Measurements from ENCODE around the gene DDX6. TPM values are rescaled to one million over a fixed set of nuclear protein-coding genes. Genes with fewer than 3 reads are reported as not detected.
A peak's percentile ranks its signal among the peaks of the same experiment; 100 is the strongest.

The DDX6 gene
- total and polyA plus RNA-seq, 12 donors, result 17.1 to 179 (median 132) TPM

GRCh38 chr11:118703563-118704106 is 87.3 kb downstream of the DDX6 start:
- WGBS, 2 donors, result 94 to 95% methylated on average over 5 of the region's 5 CpGs
- ATAC-seq (peak in 3 of 8 donors; percentile 42 to 57 (median 53)), DNase-seq (peak in 1 of 2 donors; percentile 33)
- H3K36me3 ChIP-seq, result no peaks in the 10 kb centered on the region
- H3K27ac ChIP-seq, result no peak overlapping the region
- no peak overlapping the region for H3K4me3 ChIP-seq
- intact Hi-C loops (cut with DNase I), result no loop called here
- peaks cover 0 to 27% (median 0%) of the 10 kb centered on the region in 9 donors for H3K4me1 ChIP-seq
- no peak for TF ChIP-seq CTCF (IDR thresholded peaks at IDR 0.05)
- no peaks in the 10 kb centered on the region for H3K27me3 ChIP-seq
- H3K9me3 ChIP-seq, result peaks cover 0 to 12% (median 0%) of the 10 kb centered on the region in 11 donors

- ATAC-seq (no peak), DNase-seq (no peak)
- WGBS, 2 donors, result 82 to 83% methylated on average over 7 of the region's 7 CpGs
- Histone ChIP-seq H3K4me3 (no peak overlapping the region), H3K27ac (peak overlapping the region in 1 of 10 donors; percentile 71), H3K9me3 (peaks cover 0 to 12% (median 0%) of the 10 kb centered on the region in 11 donors), H3K4me1 (peaks cover 0 to 20% (median 0%) of the 10 kb centered on the region in 9 donors), H3K36me3 (no peaks in the 10 kb centered on the region), H3K27me3 (no peaks in the 10 kb centered on the region)
- intact Hi-C loops (cut with DNase I), result loop anchor here in 5 of 10 donors (10.0 kb wide), 3 partner anchors 85 to 255 kb away; partner anchors contain the start of gene UPK2 (in 2 of the 5)
- TF ChIP-seq CTCF (IDR thresholded peaks at IDR 0.05), result no peak
Measured at GRCh38 chr11:118699506-118700220, 91.3 kb downstream of the DDX6 start.

Other genes with a start within 250 kb of the DDX6 start
- 10 to 100 TPM; 14.0 to 23.4 (median 20.5) TPM for gene IFT46, start 225.2 kb downstream of the DDX6 start, total RNA-seq
- gene IFT46, start 225.2 kb downstream of the DDX6 start, polyA plus RNA-seq, result 10 to 100 TPM; 22.2 to 23.0 TPM
- gene ARCN1, start 218.8 kb downstream of the DDX6 start, total RNA-seq, result 100 to 1,000 TPM in 4 of 10 donors, 10 to 100 TPM in 6; 84.8 to 122 (median 98.3) TPM
- 10 to 100 TPM; 48.8 to 88.1 TPM for gene ARCN1, start 218.8 kb downstream of the DDX6 start, polyA plus RNA-seq
- 100 to 1,000 TPM in 9 of 10 donors, 10 to 100 TPM in 1; 81.9 to 125 (median 114) TPM for gene PHLDB1, start 183.5 kb downstream of the DDX6 start, total RNA-seq
- gene PHLDB1, start 183.5 kb downstream of the DDX6 start, polyA plus RNA-seq, result 100 to 1,000 TPM in 1 of 2 donors, 10 to 100 TPM in 1; 74.9 to 259 TPM
- gene TREH, start 111.5 kb downstream of the DDX6 start, total RNA-seq, result under 1 TPM in 1 of 10 donors, not detected in 9; 0.11 TPM
- 1 to 10 TPM in 1 of 2 donors, under 1 TPM in 1; 0.83 to 4.8 TPM for gene TREH, start 111.5 kb downstream of the DDX6 start, polyA plus RNA-seq
- gene CXCR5, start 92.7 kb upstream of the DDX6 start, total RNA-seq, result under 1 TPM in 1 of 10 donors, not detected in 9; 0.16 TPM
- gene CXCR5, start 92.7 kb upstream of the DDX6 start, polyA plus RNA-seq, result under 1 TPM; 0.22 to 0.58 TPM
- gene BCL9L, start 134.8 kb upstream of the DDX6 start, total RNA-seq, result 10 to 100 TPM; 29.4 to 57.7 (median 40.8) TPM
- gene BCL9L, start 134.8 kb upstream of the DDX6 start, polyA plus RNA-seq, result 10 to 100 TPM; 24.0 to 24.2 TPM
- gene UPK2, start 165.1 kb upstream of the DDX6 start, total RNA-seq, result not detected
- under 1 TPM in 1 of 2 donors, not detected in 1; 0.04 TPM for gene UPK2, start 165.1 kb upstream of the DDX6 start, polyA plus RNA-seq
- not detected for gene FOXR1, start 180.6 kb upstream of the DDX6 start, total RNA-seq
- not detected for gene FOXR1, start 180.6 kb upstream of the DDX6 start, polyA plus RNA-seq
- gene CENATAC, start 207.0 kb upstream of the DDX6 start, total RNA-seq, result 10 to 100 TPM in 7 of 10 donors, 1 to 10 TPM in 3; 7.8 to 13.5 (median 11.3) TPM
- 10 to 100 TPM in 1 of 2 donors, 1 to 10 TPM in 1; 8.2 to 85.2 TPM for gene CENATAC, start 207.0 kb upstream of the DDX6 start, polyA plus RNA-seq
- gene RPS25, start 227.2 kb upstream of the DDX6 start, total RNA-seq, result 100 to 1,000 TPM; 743 to 915 (median 823) TPM
- gene RPS25, start 227.2 kb upstream of the DDX6 start, polyA plus RNA-seq, result 1,000 to 10,000 TPM; 1,404 to 1,607 TPM
- gene TRAPPC4, start 227.6 kb upstream of the DDX6 start, total RNA-seq, result 10 to 100 TPM; 29.5 to 51.4 (median 37.5) TPM
- gene TRAPPC4, start 227.6 kb upstream of the DDX6 start, polyA plus RNA-seq, result 10 to 100 TPM; 14.6 to 95.1 TPM
- gene SLC37A4, start 239.7 kb upstream of the DDX6 start, total RNA-seq, result 10 to 100 TPM in 1 of 10 donors, 1 to 10 TPM in 9; 3.8 to 12.0 (median 6.5) TPM
- 10 to 100 TPM in 1 of 2 donors, 1 to 10 TPM in 1; 7.6 to 11.1 TPM for gene SLC37A4, start 239.7 kb upstream of the DDX6 start, polyA plus RNA-seq

All from heart right ventricle (tissue), 16 donors.